HG03457 (cell line): ENCODE measurements around the gene PRPH.
"Not testable (repeated sequence)": the region's sequence is repeated elsewhere in the genome, so short reads cannot be mapped to it uniquely, and the experiment has no call there.

Experiments used
- ATAC-seq: cut with Tn5 transposase; IDR thresholded peaks from one replicate; pipeline ENCODE4 v1.9.1; 2021; ENCODE audit warnings: moderate number of reproducible peaks; ENCODE audit not compliant: unreplicated experiment

Gene PRPH

GRCh38 chr12:49298160-49298559 lies 3.2 kb downstream of the PRPH start:
- ATAC-seq, result no peak

GRCh38 chr12:49301760-49302159 lies 6.8 kb downstream of the PRPH start:
- no peak for ATAC-seq

DNA sequence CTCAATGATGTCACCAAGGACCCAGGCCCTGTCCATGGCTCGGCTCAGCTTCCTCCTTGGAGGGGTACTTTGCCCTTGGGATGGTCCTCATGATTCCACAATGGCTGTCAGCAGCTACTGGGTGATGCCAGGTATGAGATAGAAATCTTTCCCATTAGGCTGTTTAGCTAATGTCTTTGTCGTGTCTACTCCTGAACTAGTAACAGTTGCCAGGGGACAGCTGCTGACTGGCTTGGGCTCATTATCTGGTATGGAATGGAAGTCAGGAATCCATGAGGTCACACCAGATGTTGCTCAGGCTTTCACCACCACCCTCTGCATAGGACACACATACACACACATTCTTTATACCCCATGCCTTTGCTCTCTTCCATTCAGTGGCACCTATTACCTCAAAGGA lies 9.2 kb downstream of the PRPH start:
- ATAC-seq, result no peak

DNA sequence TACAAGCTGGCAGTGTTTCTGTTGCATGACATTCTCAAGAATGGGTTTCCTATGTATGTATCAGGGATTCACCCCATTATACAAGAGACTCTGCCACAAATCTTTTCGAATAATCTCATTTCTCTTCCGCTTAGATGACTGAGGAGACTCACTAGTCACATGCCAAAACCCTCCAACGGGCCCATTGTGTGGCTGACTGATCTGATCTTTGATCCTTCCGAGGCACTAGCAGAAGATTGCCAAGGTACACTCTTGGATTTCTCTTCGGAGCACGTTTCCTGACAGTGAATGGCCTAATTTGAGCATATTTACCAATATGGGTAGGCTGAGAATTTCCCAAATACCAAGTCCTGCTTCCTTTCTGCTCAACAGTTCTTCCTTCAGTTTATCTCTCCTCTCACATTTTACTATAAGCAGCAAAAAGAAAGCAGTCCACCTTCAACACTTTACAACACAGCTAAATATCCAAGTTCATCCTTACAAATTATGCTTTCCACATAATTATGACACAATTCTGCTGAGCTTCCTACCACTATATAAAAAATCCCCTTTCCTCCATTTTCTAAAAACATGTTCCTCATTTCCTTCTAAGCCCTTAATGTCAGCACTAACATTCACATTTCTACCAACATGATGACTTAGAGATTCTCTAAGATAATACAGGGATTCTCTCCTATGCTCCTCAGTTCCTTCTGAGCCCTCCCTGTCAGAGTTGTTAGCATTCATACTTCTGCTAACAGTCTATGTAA lies 11.0 kb downstream of the PRPH start:
- ATAC-seq, result no peak

- ATAC-seq, result no peak
Observed at GRCh38 chr12:49309386-49309785, 14.4 kb downstream of the PRPH start.

- ATAC-seq, result not testable (repeated sequence)
Observed at GRCh38 chr12:49310451-49311000, 15.6 kb downstream of the PRPH start.

DNA sequence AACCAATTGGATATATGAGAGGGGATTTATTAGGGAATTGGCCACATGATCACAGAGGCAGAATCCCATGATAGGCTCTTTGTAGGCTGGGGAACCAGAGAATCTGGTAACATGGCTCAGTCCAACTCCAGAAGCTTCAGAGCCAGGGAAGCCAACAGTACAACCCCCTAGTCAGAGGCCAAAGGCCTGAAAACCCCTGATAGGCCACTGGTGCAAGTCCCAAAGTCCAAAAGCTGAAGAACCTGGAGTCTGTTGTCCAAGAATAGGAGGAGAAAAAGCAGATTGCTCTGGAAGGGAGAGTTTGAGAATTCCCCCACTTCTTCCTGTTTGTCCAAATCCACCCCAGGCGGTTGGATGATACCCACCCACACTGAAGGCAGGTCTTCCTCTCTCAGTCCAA lies 19.9 kb downstream of the PRPH start:
- ATAC-seq, result no peak

- ATAC-seq, result not testable (repeated sequence)
Observed at GRCh38 chr12:49317118-49317517, 22.2 kb downstream of the PRPH start.

DNA sequence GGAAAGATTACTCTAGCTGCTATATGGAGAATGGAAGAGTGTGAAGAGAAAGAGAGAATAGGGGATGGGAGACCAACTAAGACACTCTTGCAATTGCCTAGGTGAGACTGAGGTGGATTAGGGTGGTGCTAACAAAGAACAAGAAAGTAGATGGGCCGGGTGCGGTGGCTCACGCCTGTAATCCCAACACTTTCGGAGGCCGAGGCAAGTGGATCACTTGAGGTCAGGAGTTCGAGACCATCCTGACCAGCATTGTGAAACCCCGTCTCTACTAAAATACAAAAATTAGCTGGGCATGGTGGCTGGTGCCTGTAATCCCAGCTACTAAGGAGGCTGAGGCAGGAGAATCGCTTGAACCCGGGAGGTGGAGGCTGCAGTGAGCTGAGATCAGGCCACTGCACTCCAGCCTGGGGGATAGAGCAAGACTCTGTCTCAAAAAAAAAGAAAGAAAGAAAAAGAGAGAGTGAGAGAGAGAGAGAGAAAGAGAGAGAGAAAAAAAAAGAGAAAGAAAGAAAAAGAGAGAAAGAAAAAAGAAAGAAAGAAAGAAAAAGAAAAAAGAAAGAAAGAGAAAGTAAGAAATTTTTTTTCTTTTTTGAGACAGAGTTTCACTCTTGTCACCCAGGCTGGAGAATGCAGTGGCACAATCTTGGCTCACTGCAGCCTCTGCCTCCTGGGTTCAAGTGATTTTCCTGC lies 25.6 kb downstream of the PRPH start:
- ATAC-seq, result not testable (repeated sequence)

DNA sequence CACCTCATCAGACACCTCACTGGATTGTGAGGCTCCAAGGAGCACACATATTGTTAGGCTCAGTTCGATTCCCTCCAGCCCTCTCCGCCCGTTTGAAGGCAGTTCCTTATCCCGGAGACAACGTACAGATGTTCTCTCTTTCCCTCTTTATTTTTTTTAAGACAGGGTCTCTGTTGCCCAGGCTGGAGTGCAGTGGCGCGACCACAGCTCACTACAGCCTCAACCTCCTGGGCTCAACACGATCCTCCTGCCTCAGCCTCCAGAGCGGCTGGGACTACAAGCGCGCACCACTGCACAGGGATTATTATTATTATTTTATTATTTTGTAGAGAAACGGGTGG lies 27.4 kb downstream of the PRPH start:
- no peak for ATAC-seq

- ATAC-seq, result peak; percentile 91
Observed at GRCh38 chr12:49322708-49323523, 28.0 kb downstream of the PRPH start, which contains the start of gene TROAP. TSS of gene TROAP (plus strand) at chr12:49323255. CDS start at chr12:49323609, 354 bp downstream.

- ATAC-seq, result no peak
Observed at GRCh38 chr12:49323524-49324097, 28.7 kb downstream of the PRPH start.

- ATAC-seq, result no peak
Observed at GRCh38 chr12:49325606-49326005, 30.7 kb downstream of the PRPH start.

DNA sequence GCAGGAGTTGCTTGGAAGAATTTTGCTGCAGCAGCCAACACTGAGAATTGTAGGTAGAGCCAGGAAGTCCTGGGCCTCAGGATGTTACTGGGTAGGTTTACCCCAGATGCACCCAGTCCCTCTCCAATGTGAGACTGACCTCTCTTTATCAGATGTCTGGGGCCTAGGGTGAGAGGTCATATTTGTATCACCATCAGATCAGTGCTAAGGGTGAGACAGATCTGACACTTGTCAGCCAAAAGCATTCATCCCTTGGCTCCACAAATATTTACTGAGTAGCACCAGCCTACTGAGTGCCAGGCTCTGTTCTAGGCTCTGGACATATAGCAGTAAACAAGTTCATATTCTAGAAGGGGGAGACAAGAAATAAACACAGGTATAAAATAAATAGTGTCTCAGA lies 32.4 kb downstream of the PRPH start:
- no peak for ATAC-seq

DNA sequence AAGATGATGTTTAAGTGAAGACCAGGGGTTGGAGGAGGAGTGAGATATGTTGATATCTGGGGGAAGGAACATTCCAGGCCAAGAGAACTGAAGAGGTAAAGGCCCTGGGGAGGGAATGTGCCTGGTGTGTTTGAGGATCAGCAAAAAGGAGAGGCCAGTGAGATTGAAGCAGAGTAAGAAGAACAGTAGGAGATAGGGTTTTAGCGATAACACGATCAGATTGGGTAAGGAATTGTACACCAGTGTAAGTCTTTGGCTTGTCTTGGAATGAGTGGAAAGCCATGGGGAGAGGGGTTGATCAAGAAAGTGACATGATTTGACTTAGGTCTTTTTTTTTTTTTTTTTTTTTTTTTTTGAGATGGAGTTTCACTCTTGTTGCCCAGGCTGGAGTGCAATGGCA lies 32.9 kb downstream of the PRPH start:
- ATAC-seq, result no peak

GRCh38 chr12:49328816-49329215 lies 33.9 kb downstream of the PRPH start:
- ATAC-seq, result no peak

DNA sequence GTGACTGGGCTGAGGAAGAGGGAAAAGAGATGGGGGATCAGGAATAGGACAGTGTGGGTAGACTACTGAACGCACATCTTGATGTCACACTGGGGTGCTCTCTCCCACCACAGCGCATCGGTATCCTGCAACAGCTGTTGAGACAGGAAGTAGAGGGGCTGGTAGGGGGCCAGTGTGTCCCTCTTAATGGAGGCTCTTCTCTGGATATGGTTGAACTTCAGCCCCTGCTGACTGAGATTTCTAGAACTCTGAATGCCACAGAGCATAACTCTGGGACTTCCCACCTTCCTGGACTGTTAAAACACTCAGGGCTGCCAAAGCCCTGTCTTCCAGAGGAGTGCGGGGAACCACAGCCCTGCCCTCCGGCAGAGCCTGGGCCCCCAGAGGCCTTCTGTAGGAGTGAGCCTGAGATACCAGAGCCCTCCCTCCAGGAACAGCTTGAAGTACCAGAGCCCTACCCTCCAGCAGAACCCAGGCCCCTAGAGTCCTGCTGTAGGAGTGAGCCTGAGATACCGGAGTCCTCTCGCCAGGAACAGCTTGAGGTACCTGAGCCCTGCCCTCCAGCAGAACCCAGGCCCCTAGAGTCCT lies 35.2 kb downstream of the PRPH start:
- no peak for ATAC-seq

DNA sequence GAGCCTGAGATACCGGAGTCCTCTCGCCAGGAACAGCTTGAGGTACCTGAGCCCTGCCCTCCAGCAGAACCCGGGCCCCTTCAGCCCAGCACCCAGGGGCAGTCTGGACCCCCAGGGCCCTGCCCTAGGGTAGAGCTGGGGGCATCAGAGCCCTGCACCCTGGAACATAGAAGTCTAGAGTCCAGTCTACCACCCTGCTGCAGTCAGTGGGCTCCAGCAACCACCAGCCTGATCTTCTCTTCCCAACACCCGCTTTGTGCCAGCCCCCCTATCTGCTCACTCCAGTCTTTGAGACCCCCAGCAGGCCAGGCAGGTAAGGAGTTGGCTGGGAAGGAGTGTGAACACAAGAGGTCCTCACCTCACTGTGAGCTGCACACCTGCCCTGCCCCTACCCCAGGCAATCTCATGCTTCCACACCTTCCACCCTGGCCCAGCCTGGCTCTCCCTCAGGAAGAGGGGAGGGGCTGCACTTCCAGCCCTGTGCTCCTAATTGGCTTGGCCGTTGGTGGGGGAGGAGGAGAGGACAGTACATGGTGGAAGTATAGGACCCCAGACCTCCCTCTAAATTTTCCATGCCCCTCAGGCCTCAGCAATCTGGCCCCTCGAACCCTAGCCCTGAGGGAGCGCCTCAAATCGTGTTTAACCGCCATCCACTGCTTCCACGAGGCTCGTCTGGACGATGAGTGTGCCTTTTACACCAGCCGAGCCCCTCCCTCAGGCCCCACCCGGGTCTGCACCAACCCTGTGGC lies 35.9 kb downstream of the PRPH start:
- no peak for ATAC-seq

GRCh38 chr12:49331380-49332222 lies 36.7 kb downstream of the PRPH start:
- no peak for ATAC-seq
